MM.1S (cell line): ENCODE data around the gene AHCYL2.
"Not testable (repeated sequence)": the region's sequence is repeated elsewhere in the genome, so short reads cannot be mapped to it uniquely, and the experiment has no call there.

ENCODE experiments used
- DNase-seq: peaks from one replicate; pipeline ENCODE4 v3.0.0-alpha.2; 2015
- H2AFZ ChIP-seq: fragments of 300-600 bp; sonication (generic); 2 replicates; pipeline ENCODE4 v1.6.0; 2016; ENCODE audit warnings: antibody characterized with exemption, low read length
- H3F3A ChIP-seq: fragments of 300-600 bp; sonication (generic); 2 replicates; pipeline ENCODE4 v1.6.1; 2016; ENCODE audit warnings: mild to moderate bottlenecking, antibody characterized with exemption, low read length, moderate library complexity, mixed read lengths; ENCODE audit not compliant: insufficient read depth
- H3K27ac ChIP-seq: fragments of 300-600 bp; sonication (generic); 2 replicates; pipeline ENCODE4 v1.5.1; 2016; ENCODE audit warnings: mild to moderate bottlenecking, low read length
- H3K27me3 ChIP-seq: fragments of 300-600 bp; sonication (generic); replicated peaks from 2 replicates; pipeline ENCODE4 v1.6.0; 2016; ENCODE audit warnings: low read length; ENCODE audit not compliant: insufficient read depth
- H3K36me3 ChIP-seq: fragments of 300-600 bp; sonication (generic); replicated peaks from 2 replicates; pipeline ENCODE4 v1.6.1; 2016; ENCODE audit warnings: mild to moderate bottlenecking, low read length, mixed read lengths; ENCODE audit not compliant: insufficient read depth
- H3K4me1 ChIP-seq: fragments of 300-600 bp; sonication (generic); 2 replicates; pipeline ENCODE4 v1.6.1; 2016; ENCODE audit warnings: low read length, mixed read lengths
- H3K4me2 ChIP-seq: fragments of 300-600 bp; sonication (generic); 2 replicates; pipeline ENCODE4 v1.6.0; 2016; ENCODE audit warnings: low read depth, low read length
- H3K4me3 ChIP-seq: fragments of 300-600 bp; sonication (generic); 2 replicates; pipeline ENCODE4 v1.5.1; 2016; ENCODE audit warnings: low read length, mixed read lengths
- H3K79me2 ChIP-seq: fragments of 300-600 bp; sonication (generic); 2 replicates; pipeline ENCODE4 v1.6.1; 2016; ENCODE audit warnings: mixed run types, low read length, mixed read lengths
- H3K9ac ChIP-seq: fragments of 300-600 bp; sonication (generic); 2 replicates; pipeline ENCODE4 v1.6.1; 2016; ENCODE audit warnings: low read length, mixed read lengths
- H3K9me2 ChIP-seq: fragments of 300-600 bp; sonication (generic); replicated peaks from 2 replicates; pipeline ENCODE4 v1.6.1; 2016; ENCODE audit warnings: mild to moderate bottlenecking, low read length, mixed read lengths; ENCODE audit not compliant: insufficient read depth
- H3K9me3 ChIP-seq: fragments of 300-600 bp; sonication (generic); replicated peaks from 2 replicates; pipeline ENCODE4 v1.6.1; 2016; ENCODE audit warnings: mild to moderate bottlenecking, low read length, mixed read lengths; ENCODE audit not compliant: insufficient read depth
- H4K20me1 ChIP-seq: fragments of 300-600 bp; sonication (generic); 2 replicates; pipeline ENCODE4 v1.6.1; 2016; ENCODE audit warnings: mild to moderate bottlenecking, low read length, moderate library complexity, mixed read lengths; ENCODE audit not compliant: insufficient read depth
- CTCF ChIP-seq: fragments of 300-600 bp; sonication (generic); IDR thresholded peaks from 2 replicates; pipeline ENCODE4 v1.5.1; 2016; ENCODE audit warnings: antibody characterized with exemption, low read length, mixed read lengths
- EZH2 ChIP-seq: fragments of 300-600 bp; sonication (generic); optimal IDR thresholded peaks from 2 replicates; pipeline ENCODE3; 2017; ENCODE audit warnings: low read depth, mild to moderate bottlenecking, antibody characterized with exemption, low read length, mixed read lengths
- EZH2phosphoT487 ChIP-seq: fragments of 300-600 bp; sonication (generic); IDR thresholded peaks from 2 replicates; pipeline ENCODE4 v1.6.1; 2018; ENCODE audit warnings: antibody characterized with exemption, low read length

The AHCYL2 gene

DNA sequence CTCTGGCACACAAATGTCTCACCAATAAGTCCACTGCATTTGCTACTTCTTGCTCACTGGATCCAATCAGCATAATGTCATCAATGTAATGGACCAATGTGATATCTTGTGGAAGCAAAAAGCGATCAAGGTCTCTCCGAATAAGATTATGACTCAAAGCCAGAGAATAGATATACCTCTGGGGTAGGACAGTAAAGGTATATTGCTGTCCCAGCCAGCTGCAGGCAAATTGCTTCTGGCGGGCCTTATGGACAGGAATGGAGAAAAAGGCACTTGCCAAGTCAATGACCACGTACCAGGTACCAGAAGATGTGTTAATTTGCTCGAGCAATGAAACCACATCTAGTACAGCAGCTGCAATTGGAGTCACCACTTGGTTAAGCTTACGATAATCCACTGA, 222.6 kb downstream of the AHCYL2 start:
- not testable (repeated sequence) for H3K79me2 ChIP-seq, H3K4me1 ChIP-seq, H3K27ac ChIP-seq, H3K36me3 ChIP-seq, H3K4me3 ChIP-seq, H4K20me1 ChIP-seq, H3K27me3 ChIP-seq, H3F3A ChIP-seq, H2AFZ ChIP-seq, H3K9ac ChIP-seq, H3K9me2 ChIP-seq, H3K9me3 ChIP-seq, DNase-seq, H3K4me2 ChIP-seq

- H3K4me3 ChIP-seq, H3K27me3 ChIP-seq, DNase-seq, H3K4me1 ChIP-seq, H3K4me2 ChIP-seq, H3F3A ChIP-seq, H2AFZ ChIP-seq, H3K9me2 ChIP-seq, H3K36me3 ChIP-seq, H3K9ac ChIP-seq, H3K79me2 ChIP-seq, H3K27ac ChIP-seq, H4K20me1 ChIP-seq, H3K9me3 ChIP-seq: not testable (repeated sequence)
Measured at GRCh38 chr7:129448608-129449007, 223.8 kb downstream of the AHCYL2 start.

DNA sequence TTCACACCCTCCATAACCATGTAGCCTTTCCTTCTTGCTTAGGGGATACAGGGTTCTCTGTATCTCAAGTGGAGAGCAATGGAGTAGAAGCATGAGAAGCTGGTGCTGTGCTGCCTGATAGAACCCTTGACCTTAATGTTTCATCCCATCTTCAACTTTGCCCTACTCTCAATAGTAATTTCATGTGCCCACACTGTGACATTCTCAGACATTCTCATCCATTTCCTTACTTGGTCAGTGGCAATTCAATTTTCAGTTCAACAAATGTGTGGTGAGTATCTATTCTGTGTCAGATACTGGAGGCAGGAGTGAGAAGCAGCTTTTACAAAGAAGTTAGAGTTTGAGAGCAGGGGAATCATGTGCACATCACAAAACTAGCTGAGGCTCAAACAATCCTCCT, 225.5 kb downstream of the AHCYL2 start:
- no peak for DNase-seq
- no peak overlapping the region for H2AFZ ChIP-seq
- no peak overlapping the region for H3K4me2 ChIP-seq
- no peak overlapping the region for H3K27ac ChIP-seq
- no peaks in the 10 kb centered on the region for H3K27me3 ChIP-seq
- H3K9ac ChIP-seq: no peak overlapping the region
- H3K36me3 ChIP-seq: no peaks in the 10 kb centered on the region
- H3F3A ChIP-seq: no peaks in the 10 kb centered on the region
- no peaks in the 10 kb centered on the region for H3K9me2 ChIP-seq
- no peak overlapping the region for H3K4me3 ChIP-seq
- H4K20me1 ChIP-seq: no peaks in the 10 kb centered on the region
- H3K9me3 ChIP-seq: no peaks in the 10 kb centered on the region
- peaks cover 14% of the 10 kb centered on the region for H3K4me1 ChIP-seq
- H3K79me2 ChIP-seq: no peaks in the 10 kb centered on the region
- no peak for TF ChIP-seq EZH2phosphoT487
- TF ChIP-seq EZH2: no peak
- TF ChIP-seq CTCF: no peak

DNA sequence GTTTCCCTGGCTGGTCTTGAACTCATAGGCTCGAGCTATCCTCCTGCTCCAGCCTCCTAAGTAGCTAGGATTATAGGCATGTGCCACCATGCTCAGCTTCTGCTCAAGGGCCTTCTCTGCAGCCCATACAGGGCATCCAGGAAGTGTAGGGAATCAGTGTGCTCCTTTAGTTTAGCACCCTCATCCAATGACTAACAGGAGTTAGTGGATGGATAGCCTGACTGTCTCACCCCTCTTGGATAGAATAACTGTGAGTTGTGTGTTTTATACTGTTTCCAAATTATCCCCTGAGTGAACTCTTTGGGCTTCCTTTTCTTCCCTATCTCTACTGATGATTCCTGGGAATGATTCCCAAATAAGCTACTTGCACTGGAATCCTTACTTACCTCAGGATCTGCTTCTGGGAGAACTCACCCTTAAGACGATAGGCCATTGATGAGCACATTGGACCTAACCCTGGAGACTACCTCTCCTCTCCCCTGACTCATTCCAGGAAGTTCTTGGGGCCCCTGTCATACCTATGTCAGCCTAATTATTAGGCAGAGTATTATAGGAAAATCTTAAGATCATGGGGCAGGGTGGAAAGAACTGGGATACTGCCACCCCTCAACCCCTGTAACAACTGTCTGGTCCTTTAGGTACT, 227.9 kb downstream of the AHCYL2 start:
- H3K27ac ChIP-seq: no peak overlapping the region
- H3K36me3 ChIP-seq: no peaks in the 10 kb centered on the region
- H3K9ac ChIP-seq: no peak overlapping the region

More for the DNA sequence above, 227.9 kb downstream of the AHCYL2 start:
- H3F3A ChIP-seq: no peaks in the 10 kb centered on the region
- TF ChIP-seq EZH2 (no peak), EZH2phosphoT487 (no peak), CTCF (no peak)
- DNase-seq: no peak
- H3K79me2 ChIP-seq: no peaks in the 10 kb centered on the region
- no peak overlapping the region for H2AFZ ChIP-seq
- H3K9me3 ChIP-seq: no peaks in the 10 kb centered on the region
- H3K4me3 ChIP-seq: no peak overlapping the region
- H3K27me3 ChIP-seq: no peaks in the 10 kb centered on the region
- H3K9me2 ChIP-seq: no peaks in the 10 kb centered on the region
- peaks cover 14% of the 10 kb centered on the region for H3K4me1 ChIP-seq
- H3K4me2 ChIP-seq: no peak overlapping the region
- H4K20me1 ChIP-seq: no peaks in the 10 kb centered on the region
